ENCODE measurements around the gene KRT12.

The KRT12 gene

GRCh38 chr17:40813804-40814203 lies 53.2 kb downstream of the KRT12 start:
- DNase-seq, result no peak

DNA sequence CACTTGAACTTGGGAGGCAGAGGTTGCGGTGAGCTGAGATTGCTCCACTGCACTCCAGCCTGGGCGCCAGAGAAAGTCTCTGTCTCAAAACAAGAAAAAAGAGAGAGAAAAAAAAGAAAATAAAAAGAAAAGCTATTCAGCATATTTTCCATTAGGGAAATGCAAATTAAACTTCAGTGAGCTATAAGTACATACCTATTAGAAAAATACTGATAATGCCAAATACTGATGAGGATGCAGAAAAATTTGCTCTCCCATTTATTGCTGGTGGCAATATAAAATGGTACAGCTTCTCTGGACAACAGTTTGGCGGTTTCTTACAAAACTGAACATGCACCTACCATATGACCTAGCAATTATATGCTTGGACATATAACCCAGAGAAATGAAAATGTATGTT lies 54.4 kb downstream of the KRT12 start:
- no peak for DNase-seq

All from DMS79 (cell line).